ENCODE results near the gene DPP8. TPM values are rescaled to one million over a fixed set of nuclear protein-coding genes. Genes with fewer than 3 reads are reported as not detected.

DPP8 gene
- polyA plus RNA-seq, 1 experiment = 29.9 TPM

DNA sequence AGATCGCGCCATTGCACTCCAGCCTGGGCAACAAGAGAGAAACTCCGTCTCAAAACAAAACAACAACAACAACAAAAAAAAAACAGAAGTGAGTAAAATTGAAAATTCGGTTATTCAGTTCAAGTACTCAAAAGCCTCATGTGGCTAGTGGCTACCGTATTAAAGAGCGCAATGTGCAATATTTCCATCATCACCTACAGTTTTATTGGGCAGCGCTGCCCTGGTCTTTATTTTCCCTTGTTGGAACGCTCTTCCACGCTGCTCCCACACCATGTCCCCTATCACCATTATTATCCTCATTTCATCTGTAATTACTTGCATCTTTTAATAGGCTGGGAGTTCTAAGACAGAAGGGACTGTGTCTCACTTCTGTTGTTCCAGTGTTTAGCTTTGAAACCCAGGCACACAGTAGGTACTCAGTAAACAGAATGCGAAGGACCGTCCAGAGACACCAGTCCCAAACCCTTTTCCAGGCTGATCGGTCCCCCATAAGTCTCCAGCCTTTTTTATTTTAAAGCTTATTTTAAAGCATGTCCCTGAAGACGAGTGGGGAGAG is 12.4 kb upstream of the DPP8 start:
- H3K27me3 ChIP-seq (ENCODE audit: control insufficient read depth, insufficient read depth, low read length) = no peaks in the 10 kb centered on the region
- peak overlapping the region; percentile 53 for H3K4me3 ChIP-seq (ENCODE audit: low read depth, low read length)
- ChIA-PET POLR2A (interaction anchor here (1.0 to 1.8 kb wide), 4 partner anchors 13 to 225 kb away, joined by 3 to 15 read pairs (median 4); partner anchors contain the start of genes DPP8 and RNU5B-1), CTCF (interaction anchor here (0.5 to 1.9 kb wide), 4 partner anchors 12 to 81 kb away, joined by 3 to 6 read pairs (median 4); partner anchors contain the start of genes DPP8 and INTS14)
- no peak for DNase-seq (ENCODE audit: low read depth, low spot score)
- H3K27ac ChIP-seq (ENCODE audit: low read depth, low read length) = peak overlapping the region; percentile 11
- TF ChIP-seq, protein P1, sequence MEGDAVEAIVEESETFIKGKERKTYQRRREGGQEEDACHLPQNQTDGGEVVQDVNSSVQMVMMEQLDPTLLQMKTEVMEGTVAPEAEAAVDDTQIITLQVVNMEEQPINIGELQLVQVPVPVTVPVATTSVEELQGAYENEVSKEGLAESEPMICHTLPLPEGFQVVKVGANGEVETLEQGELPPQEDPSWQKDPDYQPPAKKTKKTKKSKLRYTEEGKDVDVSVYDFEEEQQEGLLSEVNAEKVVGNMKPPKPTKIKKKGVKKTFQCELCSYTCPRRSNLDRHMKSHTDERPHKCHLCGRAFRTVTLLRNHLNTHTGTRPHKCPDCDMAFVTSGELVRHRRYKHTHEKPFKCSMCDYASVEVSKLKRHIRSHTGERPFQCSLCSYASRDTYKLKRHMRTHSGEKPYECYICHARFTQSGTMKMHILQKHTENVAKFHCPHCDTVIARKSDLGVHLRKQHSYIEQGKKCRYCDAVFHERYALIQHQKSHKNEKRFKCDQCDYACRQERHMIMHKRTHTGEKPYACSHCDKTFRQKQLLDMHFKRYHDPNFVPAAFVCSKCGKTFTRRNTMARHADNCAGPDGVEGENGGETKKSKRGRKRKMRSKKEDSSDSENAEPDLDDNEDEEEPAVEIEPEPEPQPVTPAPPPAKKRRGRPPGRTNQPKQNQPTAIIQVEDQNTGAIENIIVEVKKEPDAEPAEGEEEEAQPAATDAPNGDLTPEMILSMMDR (IDR thresholded peaks at IDR 0.05; ENCODE audit: low read depth, low read length) = no peak
- no peaks in the 10 kb centered on the region; the same call in 1 of the 2 replicates for H3K9me3 ChIP-seq (ENCODE audit: control insufficient read depth, insufficient read depth, low read length)

DNA sequence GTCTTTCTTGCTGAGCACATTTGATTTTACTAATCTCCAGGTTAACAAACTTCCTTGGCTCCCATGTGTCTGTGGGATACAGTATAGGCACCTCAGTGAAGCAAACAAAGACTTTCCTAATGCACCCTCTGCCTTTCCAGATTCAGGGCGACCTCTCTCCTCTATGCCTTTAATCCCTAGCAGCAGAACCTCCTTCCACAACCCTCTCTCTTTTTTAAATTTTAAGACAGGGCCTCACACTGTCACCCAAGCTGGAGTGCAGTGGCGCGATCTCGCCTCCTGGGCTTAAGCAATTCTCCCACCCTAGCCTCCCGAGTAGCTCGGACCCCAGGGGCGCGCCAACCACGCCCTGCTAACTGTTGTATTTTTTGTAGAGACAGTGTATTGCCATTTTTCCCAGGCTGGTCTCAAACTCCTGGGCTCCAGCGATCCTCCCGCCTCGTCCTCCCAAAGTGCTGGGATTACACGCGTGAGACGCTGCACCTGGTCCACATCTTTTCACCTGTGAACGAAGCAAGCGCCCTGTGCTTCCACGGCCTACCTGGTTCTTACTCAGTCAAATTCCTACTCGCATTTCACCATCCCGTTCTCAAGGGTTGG is 11.1 kb upstream of the DPP8 start:
- CTCF ChIA-PET = interaction anchor here (0.7 to 1.9 kb wide), 2 partner anchors 10 to 109 kb away, joined by 4 to 6 read pairs; no protein-coding TSS in a partner anchor
- POLR2A ChIA-PET = no interaction called here
- H3K9me3 ChIP-seq (ENCODE audit: control insufficient read depth, insufficient read depth, low read length) = no peaks in the 10 kb centered on the region; the same call in 1 of the 2 replicates
- TF ChIP-seq, protein P1 (IDR thresholded peaks at IDR 0.05; ENCODE audit: low read depth, low read length) = no peak
- H3K4me3 ChIP-seq (ENCODE audit: low read depth, low read length) = no peak overlapping the region
- H3K27me3 ChIP-seq (ENCODE audit: control insufficient read depth, insufficient read depth, low read length) = no peaks in the 10 kb centered on the region
- H3K27ac ChIP-seq (ENCODE audit: low read depth, low read length) = no peak overlapping the region
- DNase-seq (ENCODE audit: low read depth, low spot score) = no peak

DNA sequence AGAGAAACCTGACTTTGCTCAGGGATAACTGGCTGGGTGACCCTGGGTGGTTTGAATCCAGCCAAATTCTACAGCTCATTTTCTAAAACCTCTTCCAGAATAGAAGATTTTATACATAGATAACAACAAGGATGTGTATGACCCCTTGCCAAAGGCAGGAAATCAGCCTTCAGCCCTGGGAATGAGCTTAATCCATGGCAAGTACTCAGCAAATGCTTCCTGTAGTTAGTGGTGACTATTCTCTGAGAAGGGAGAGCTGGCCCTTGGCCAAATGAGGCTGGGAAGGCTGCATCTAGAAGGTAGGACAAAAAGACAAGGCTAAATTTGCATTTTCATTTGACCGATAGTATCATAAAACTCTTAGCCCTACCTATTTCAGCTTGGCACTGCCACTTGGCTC is 8.1 kb upstream of the DPP8 start:
- Histone ChIP-seq H3K27me3 (ENCODE audit: control insufficient read depth, insufficient read depth, low read length) (no peaks in the 10 kb centered on the region), H3K27ac (ENCODE audit: low read depth, low read length) (no peak overlapping the region), H3K9me3 (ENCODE audit: control insufficient read depth, insufficient read depth, low read length) (no peaks in the 10 kb centered on the region; the same call in 1 of the 2 replicates), H3K4me3 (ENCODE audit: low read depth, low read length) (no peak overlapping the region)
- TF ChIP-seq, protein P1 (IDR thresholded peaks at IDR 0.05; ENCODE audit: low read depth, low read length) = no peak
- POLR2A ChIA-PET = no interaction called here
- CTCF ChIA-PET = no interaction called here
- DNase-seq (ENCODE audit: low read depth, low spot score) = no peak

DNA sequence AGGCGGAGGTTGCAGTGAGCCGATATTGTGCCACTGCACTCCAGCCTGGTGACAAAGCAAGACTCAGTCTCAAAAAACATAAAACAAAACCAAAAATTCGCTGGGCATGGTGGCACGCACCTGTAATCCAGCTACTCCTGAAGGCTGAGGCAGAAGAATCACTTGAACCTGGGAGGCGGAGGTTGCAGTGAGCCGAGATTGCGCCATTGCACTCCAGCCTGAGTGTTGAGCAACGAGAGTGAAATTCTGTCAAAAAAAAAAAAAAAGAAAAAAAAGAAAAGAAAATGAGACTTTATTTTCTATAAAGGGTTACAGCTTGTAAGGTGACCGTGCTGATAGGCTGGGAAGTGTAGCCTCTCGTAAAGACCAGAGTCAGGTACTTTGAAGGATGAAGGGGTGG is 6.7 kb upstream of the DPP8 start:
- ChIA-PET CTCF (no interaction called here), POLR2A (no interaction called here)
- TF ChIP-seq, protein P1 (IDR thresholded peaks at IDR 0.05; ENCODE audit: low read depth, low read length) = no peak
- Histone ChIP-seq H3K27me3 (ENCODE audit: control insufficient read depth, insufficient read depth, low read length) (no peaks in the 10 kb centered on the region), H3K9me3 (ENCODE audit: control insufficient read depth, insufficient read depth, low read length) (no peaks in the 10 kb centered on the region; the same call in 1 of the 2 replicates), H3K27ac (ENCODE audit: low read depth, low read length) (no peak overlapping the region), H3K4me3 (ENCODE audit: low read depth, low read length) (no peak overlapping the region)
- no peak for DNase-seq (ENCODE audit: low read depth, low spot score)

DNA sequence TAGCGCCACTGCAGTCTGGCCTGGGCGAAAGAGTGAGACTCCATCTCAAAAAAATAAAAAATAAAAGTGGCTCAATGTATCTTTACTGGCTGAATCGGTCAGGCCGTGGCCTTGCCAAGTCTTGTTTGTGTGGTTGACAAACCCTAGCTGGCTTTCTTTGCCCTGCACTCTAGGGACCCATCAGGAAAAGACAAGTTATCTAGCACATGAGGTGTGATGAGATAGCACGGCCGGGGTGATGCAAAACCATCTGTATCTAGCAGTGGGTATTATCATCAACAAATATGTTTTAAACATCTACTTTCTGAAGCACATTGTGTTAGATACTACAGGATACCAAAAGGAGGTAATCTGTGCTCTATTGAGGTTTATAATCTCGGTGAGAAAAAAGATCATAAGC is 3.9 kb upstream of the DPP8 start:
- peaks cover 2% of the 10 kb centered on the region; the same call in 1 of the 2 replicates for H3K9me3 ChIP-seq (ENCODE audit: control insufficient read depth, insufficient read depth, low read length)
- H3K27me3 ChIP-seq (ENCODE audit: control insufficient read depth, insufficient read depth, low read length) = no peaks in the 10 kb centered on the region
- H3K27ac ChIP-seq (ENCODE audit: low read depth, low read length) = no peak overlapping the region
- TF ChIP-seq, protein P1 (IDR thresholded peaks at IDR 0.05; ENCODE audit: low read depth, low read length) = no peak
- ChIA-PET POLR2A (no interaction called here), CTCF (no interaction called here)
- H3K4me3 ChIP-seq (ENCODE audit: low read depth, low read length) = no peak overlapping the region
- no peak for DNase-seq (ENCODE audit: low read depth, low spot score)

Measured in AG04450 (cell line).